HepG2 (cell line): ENCODE measurements around the gene RHBDF2. TPM values are rescaled to one million over a fixed set of nuclear protein-coding genes. Genes with fewer than 3 reads are reported as not detected.
A peak's percentile ranks its signal among the peaks of the same experiment; 100 is the strongest.

Source experiments
- BORCS8-MEF2B ChIP-seq: sonication (generic); formaldehyde crosslinking; IDR thresholded peaks from 2 replicates; pipeline ENCODE4 v1.8.0; 2022; ENCODE audit warnings: mild to moderate bottlenecking, missing genetic modification reagents
- BRD4 ChIP-seq: sonication (generic); formaldehyde crosslinking; IDR thresholded peaks from 2 replicates; pipeline ENCODE4 v1.4.0; 2020; ENCODE audit warnings: missing genetic modification reagents
- CENPX ChIP-seq: sonication (generic); formaldehyde crosslinking; IDR thresholded peaks from 2 replicates; pipeline ENCODE4 v1.9.0; 2021; ENCODE audit warnings: mild to moderate bottlenecking, missing genetic modification reagents, moderate library complexity
- HDAC6 ChIP-seq: fragments of 200-600 bp; sonication (generic); IDR thresholded peaks from 2 replicates; pipeline ENCODE4 v1.7.0; 2017; ENCODE audit warnings: mild to moderate bottlenecking, antibody characterized with exemption, low read length, low read depth
- HMG20A ChIP-seq: IDR thresholded peaks from 2 replicates; pipeline ENCODE4 v1.6.1; 2016; ENCODE audit warnings: borderline replicate concordance
- KLF9 ChIP-seq: IDR thresholded peaks from 2 replicates; pipeline ENCODE4 v1.6.1; 2016; ENCODE audit warnings: low read depth
- MAFG ChIP-seq: sonication (generic); formaldehyde crosslinking; IDR thresholded peaks from 2 replicates; pipeline ENCODE4 v1.5.1; 2020; ENCODE audit warnings: mild to moderate bottlenecking, missing genetic modification reagents
- PCBP1 ChIP-seq: fragments of 200-400 bp; formaldehyde crosslinking; IDR thresholded peaks from 2 replicates; pipeline ENCODE4 v1.6.1; 2017; ENCODE audit warnings: mild to moderate bottlenecking, low read depth, low read length, borderline replicate concordance
- PITX1 ChIP-seq: sonication (generic); formaldehyde crosslinking; IDR thresholded peaks from 2 replicates; pipeline ENCODE4 v1.5.1; 2020; ENCODE audit warnings: mild to moderate bottlenecking, missing genetic modification reagents
- SALL1 ChIP-seq: sonication (generic); formaldehyde crosslinking; IDR thresholded peaks from 2 replicates; pipeline ENCODE4 v1.8.0; 2022; ENCODE audit warnings: mild to moderate bottlenecking, missing genetic modification reagents
- ZNF350 ChIP-seq: sonication (generic); formaldehyde crosslinking; IDR thresholded peaks from 2 replicates; pipeline ENCODE4 v1.4.0; 2020; ENCODE audit warnings: mild to moderate bottlenecking, low read depth, missing genetic modification reagents, borderline replicate concordance
- ZNF430 ChIP-seq: sonication (generic); formaldehyde crosslinking; IDR thresholded peaks from 2 replicates; pipeline ENCODE4 v1.9.0; 2021; ENCODE audit warnings: mild to moderate bottlenecking, missing genetic modification reagents
- ZNF569 ChIP-seq: sonication (generic); formaldehyde crosslinking; IDR thresholded peaks from 2 replicates; pipeline ENCODE4 v1.5.0; 2020; ENCODE audit warnings: mild to moderate bottlenecking, missing genetic modification reagents, moderate library complexity, borderline replicate concordance
- ZSCAN30 ChIP-seq: sonication (generic); formaldehyde crosslinking; IDR thresholded peaks from 2 replicates; pipeline ENCODE4 v1.5.0; 2020; ENCODE audit warnings: mild to moderate bottlenecking, missing genetic modification reagents
- polyA plus RNA-seq, 8 experiments: library from polyadenylated mRNA; depleted of rRNA in 3 of 8; stranded (reverse) in 7 of 8; unstranded in 1 of 8; fragments of >200 nt; fragmentation: Illumina TruSeq in 4 of 8; extraction: Trizol in 4 of 8; gene quantifications; 2 replicates each; pipeline versions ENCODE4 v1.2.1 to v1.2.3, GENCODE V29; 2011 to 2016; ENCODE audit warnings: low read depth in 4 of 8, missing spikeins in 1 of 8, mixed read lengths in 1 of 8; ENCODE audit not compliant: insufficient read depth in 1 of 8
- total RNA-seq, 5 experiments: library from RNA; depleted of rRNA; stranded (reverse); fragments of >200 nt; fragmentation: Illumina TruSeq; extraction: Trizol; gene quantifications; 2 replicates each; pipeline ENCODE4 v1.2.3, GENCODE V29; 2016; ENCODE audit warnings: low read depth in 1 of 5
- TF ChIP-seq, protein P1 (sequence below): sonication (generic); formaldehyde crosslinking; IDR thresholded peaks from 2 replicates; pipeline ENCODE4; 2020; ENCODE audit warnings: missing genetic modification reagents, mild to moderate bottlenecking, borderline replicate concordance
- TF ChIP-seq, protein P2 (sequence below): sonication (generic); formaldehyde crosslinking; conservative IDR thresholded peaks from 2 replicates; pipeline ENCODE4 v1.8.0; 2022; ENCODE audit warnings: mild to moderate bottlenecking, moderate library complexity, missing genetic modification reagents
- TF ChIP-seq, protein P3 (sequence below): sonication (generic); formaldehyde crosslinking; IDR thresholded peaks from 2 replicates; pipeline ENCODE4 v1.5.0; 2020; ENCODE audit warnings: missing genetic modification reagents
- TF ChIP-seq, protein P4 (sequence below): sonication (generic); formaldehyde crosslinking; IDR thresholded peaks from 2 replicates; pipeline ENCODE4 v1.4.0; 2020; ENCODE audit warnings: missing genetic modification reagents, mild to moderate bottlenecking, borderline replicate concordance
- TF ChIP-seq, protein P5 (sequence below): sonication (generic); formaldehyde crosslinking; IDR thresholded peaks from 2 replicates; pipeline ENCODE4 v1.5.1; 2020; ENCODE audit warnings: missing genetic modification reagents, mild to moderate bottlenecking, borderline replicate concordance

RHBDF2 gene
- total and polyA plus RNA-seq, 2 of the 13 experiments (the other 11 are each of a cell fraction or from before 2014, with no cell fraction given), result 7.8 to 24.2 TPM

DNA sequence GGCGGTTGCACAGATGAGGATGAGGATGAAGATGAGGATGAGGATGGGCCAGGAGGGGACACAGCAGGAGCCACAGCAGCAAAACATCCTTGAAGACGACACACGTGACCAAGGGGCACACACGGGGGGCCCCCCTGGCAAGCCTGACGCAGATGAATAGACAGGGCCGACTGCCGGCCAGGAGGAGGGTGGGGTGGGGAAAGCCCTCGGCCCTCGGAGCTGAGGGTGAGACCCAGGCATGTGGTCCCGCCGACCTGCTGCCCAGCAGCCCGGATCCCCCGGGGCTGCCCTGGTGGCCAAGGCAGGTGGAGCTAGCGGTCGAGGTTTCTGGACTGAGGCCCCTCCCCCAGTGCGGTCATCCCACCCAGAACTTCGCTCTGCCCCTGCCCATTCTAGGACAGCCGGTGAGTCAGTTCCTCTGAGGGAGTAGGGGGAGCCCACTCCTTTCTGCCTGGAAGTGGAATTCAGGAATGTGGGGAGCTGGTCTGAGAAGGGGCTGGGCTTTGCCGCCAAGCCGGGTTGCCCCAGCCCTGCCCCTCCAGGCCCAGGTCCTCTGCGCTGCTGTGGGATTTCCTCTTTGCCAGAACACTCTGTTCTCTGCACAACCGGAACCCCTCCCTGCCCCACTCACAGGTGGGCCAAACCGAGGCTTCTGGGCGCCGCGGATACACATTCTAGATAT lies 26.3 kb upstream of the RHBDF2 start (continued):
- TF ChIP-seq, protein P1, sequence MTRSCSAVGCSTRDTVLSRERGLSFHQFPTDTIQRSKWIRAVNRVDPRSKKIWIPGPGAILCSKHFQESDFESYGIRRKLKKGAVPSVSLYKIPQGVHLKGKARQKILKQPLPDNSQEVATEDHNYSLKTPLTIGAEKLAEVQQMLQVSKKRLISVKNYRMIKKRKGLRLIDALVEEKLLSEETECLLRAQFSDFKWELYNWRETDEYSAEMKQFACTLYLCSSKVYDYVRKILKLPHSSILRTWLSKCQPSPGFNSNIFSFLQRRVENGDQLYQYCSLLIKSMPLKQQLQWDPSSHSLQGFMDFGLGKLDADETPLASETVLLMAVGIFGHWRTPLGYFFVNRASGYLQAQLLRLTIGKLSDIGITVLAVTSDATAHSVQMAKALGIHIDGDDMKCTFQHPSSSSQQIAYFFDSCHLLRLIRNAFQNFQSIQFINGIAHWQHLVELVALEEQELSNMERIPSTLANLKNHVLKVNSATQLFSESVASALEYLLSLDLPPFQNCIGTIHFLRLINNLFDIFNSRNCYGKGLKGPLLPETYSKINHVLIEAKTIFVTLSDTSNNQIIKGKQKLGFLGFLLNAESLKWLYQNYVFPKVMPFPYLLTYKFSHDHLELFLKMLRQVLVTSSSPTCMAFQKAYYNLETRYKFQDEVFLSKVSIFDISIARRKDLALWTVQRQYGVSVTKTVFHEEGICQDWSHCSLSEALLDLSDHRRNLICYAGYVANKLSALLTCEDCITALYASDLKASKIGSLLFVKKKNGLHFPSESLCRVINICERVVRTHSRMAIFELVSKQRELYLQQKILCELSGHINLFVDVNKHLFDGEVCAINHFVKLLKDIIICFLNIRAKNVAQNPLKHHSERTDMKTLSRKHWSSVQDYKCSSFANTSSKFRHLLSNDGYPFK (CRISPR knock-in tag), result 0 out of 2 replicates have a peak, but pooled peaks have one; percentile 45
- TF ChIP-seq BRD4 (CRISPR knock-in tag) (no peak), ZNF350 (peak; percentile 68; the same call in 1 of the 2 replicates), CENPX (CRISPR knock-in tag) (no peak), ZSCAN30 (CRISPR knock-in tag) (no peak), SALL1 (peak; percentile 44; the same call in 1 of the 2 replicates), ZNF430 (no peak), BORCS8-MEF2B (CRISPR knock-in tag) (no peak), KLF9 (no peak), PCBP1 (0 out of 2 replicates have a peak, but pooled peaks have one; percentile 57), HMG20A (no peak), PITX1 (CRISPR knock-in tag) (no peak; the same call in 1 of the 2 replicates), MAFG (no peak), HDAC6 (no peak), ZNF569 (CRISPR knock-in tag) (no peak)
- TF ChIP-seq, protein P2, sequence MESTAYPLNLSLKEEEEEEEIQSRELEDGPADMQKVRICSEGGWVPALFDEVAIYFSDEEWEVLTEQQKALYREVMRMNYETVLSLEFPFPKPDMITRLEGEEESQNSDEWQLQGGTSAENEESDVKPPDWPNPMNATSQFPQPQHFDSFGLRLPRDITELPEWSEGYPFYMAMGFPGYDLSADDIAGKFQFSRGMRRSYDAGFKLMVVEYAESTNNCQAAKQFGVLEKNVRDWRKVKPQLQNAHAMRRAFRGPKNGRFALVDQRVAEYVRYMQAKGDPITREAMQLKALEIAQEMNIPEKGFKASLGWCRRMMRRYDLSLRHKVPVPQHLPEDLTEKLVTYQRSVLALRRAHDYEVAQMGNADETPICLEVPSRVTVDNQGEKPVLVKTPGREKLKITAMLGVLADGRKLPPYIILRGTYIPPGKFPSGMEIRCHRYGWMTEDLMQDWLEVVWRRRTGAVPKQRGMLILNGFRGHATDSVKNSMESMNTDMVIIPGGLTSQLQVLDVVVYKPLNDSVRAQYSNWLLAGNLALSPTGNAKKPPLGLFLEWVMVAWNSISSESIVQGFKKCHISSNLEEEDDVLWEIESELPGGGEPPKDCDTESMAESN (CRISPR knock-in tag), result 0 out of 2 replicates have a peak, but pooled peaks have one; percentile 33
- TF ChIP-seq, protein P3, sequence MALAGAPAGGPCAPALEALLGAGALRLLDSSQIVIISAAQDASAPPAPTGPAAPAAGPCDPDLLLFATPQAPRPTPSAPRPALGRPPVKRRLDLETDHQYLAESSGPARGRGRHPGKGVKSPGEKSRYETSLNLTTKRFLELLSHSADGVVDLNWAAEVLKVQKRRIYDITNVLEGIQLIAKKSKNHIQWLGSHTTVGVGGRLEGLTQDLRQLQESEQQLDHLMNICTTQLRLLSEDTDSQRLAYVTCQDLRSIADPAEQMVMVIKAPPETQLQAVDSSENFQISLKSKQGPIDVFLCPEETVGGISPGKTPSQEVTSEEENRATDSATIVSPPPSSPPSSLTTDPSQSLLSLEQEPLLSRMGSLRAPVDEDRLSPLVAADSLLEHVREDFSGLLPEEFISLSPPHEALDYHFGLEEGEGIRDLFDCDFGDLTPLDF (CRISPR knock-in tag), result no peak
- TF ChIP-seq, protein P4, sequence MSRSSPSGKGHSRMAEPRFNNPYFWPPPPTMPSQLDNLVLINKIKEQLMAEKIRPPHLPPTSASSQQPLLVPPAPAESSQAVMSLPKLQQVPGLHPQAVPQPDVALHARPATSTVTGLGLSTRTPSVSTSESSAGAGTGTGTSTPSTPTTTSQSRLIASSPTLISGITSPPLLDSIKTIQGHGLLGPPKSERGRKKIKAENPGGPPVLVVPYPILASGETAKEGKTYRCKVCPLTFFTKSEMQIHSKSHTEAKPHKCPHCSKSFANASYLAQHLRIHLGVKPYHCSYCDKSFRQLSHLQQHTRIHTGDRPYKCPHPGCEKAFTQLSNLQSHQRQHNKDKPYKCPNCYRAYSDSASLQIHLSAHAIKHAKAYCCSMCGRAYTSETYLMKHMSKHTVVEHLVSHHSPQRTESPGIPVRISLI, result no peak
- TF ChIP-seq, protein P5, sequence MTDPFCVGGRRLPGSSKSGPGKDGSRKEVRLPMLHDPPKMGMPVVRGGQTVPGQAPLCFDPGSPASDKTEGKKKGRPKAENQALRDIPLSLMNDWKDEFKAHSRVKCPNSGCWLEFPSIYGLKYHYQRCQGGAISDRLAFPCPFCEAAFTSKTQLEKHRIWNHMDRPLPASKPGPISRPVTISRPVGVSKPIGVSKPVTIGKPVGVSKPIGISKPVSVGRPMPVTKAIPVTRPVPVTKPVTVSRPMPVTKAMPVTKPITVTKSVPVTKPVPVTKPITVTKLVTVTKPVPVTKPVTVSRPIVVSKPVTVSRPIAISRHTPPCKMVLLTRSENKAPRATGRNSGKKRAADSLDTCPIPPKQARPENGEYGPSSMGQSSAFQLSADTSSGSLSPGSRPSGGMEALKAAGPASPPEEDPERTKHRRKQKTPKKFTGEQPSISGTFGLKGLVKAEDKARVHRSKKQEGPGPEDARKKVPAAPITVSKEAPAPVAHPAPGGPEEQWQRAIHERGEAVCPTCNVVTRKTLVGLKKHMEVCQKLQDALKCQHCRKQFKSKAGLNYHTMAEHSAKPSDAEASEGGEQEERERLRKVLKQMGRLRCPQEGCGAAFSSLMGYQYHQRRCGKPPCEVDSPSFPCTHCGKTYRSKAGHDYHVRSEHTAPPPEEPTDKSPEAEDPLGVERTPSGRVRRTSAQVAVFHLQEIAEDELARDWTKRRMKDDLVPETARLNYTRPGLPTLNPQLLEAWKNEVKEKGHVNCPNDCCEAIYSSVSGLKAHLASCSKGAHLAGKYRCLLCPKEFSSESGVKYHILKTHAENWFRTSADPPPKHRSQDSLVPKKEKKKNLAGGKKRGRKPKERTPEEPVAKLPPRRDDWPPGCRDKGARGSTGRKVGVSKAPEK (CRISPR knock-in tag), result no peak
